ENCODE results near the gene TMTC2.

DNA sequence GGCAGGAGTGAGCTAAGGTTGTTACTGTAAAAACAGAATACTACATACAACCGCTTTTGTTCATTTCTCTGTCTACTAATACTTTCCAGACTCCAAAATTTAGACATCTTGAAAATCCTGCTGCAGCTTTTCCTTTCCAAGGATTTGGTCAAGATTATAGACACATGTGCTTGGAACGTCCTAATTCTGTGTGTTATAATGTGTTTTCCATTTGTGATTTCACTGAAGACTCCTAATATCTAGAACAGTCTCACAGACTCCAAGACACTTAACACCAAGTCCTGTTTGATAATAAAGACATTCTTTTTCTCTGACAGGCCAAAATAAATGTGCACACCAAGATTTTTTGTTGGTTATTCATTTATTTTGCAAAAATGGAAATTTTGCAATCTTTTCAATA, 41.8 kb upstream of the TMTC2 start:
- no peak for TF ChIP-seq POLR2AphosphoS5 (IDR thresholded peaks at IDR 0.05; ENCODE audit: borderline replicate concordance, low read depth, low read length)
- TF ChIP-seq EZH2 (IDR thresholded peaks at IDR 0.05) = no peak
- no peak for TF ChIP-seq FOXP2 (optimal IDR thresholded peaks at IDR 0.05; ENCODE audit: control extremely low read depth, extremely low read length, insufficient read depth)

Data from SK-N-MC (cell line).